ELF-1 (cell line): ENCODE data around the gene LZTR1.
"Not testable (repeated sequence)": the region's sequence is repeated elsewhere in the genome, so short reads cannot be mapped to it uniquely, and the experiment has no call there.

Source experiments
- DNase-seq: peaks from one replicate; pipeline ENCODE4 v3.0.0-alpha.2; 2016; ENCODE audit warnings: low read depth, low spot score

Gene LZTR1

GRCh38 chr22:20965888-20966855, 15.9 kb upstream of the LZTR1 start:
- DNase-seq = no peak

- DNase-seq = no peak
Observed at GRCh38 chr22:20966883-20967696, 15.0 kb upstream of the LZTR1 start, which contains the start of gene AIFM3. Gene AIFM3 (plus strand): TSS chr22:20967255. CDS start chr22:20967945, 690 bp downstream.

GRCh38 chr22:20967697-20968211, 14.3 kb upstream of the LZTR1 start:
- DNase-seq = peak; percentile 57

GRCh38 chr22:20968281-20968977, 13.7 kb upstream of the LZTR1 start:
- DNase-seq = no peak

GRCh38 chr22:20970939-20971657, 11.0 kb upstream of the LZTR1 start:
- peak; percentile 44 for DNase-seq

- not testable (repeated sequence) for DNase-seq
Observed at GRCh38 chr22:20972014-20972694, 9.9 kb upstream of the LZTR1 start.

- no peak for DNase-seq
Observed at GRCh38 chr22:20972933-20973577, 9.0 kb upstream of the LZTR1 start.

GRCh38 chr22:20973634-20974286, 8.3 kb upstream of the LZTR1 start:
- no peak for DNase-seq

GRCh38 chr22:20974336-20974955, 7.7 kb upstream of the LZTR1 start:
- DNase-seq = no peak

- DNase-seq = no peak
Observed at GRCh38 chr22:20975541-20976290, 6.4 kb upstream of the LZTR1 start.

- DNase-seq = no peak
Observed at GRCh38 chr22:20976291-20976877, 5.7 kb upstream of the LZTR1 start.

- no peak for DNase-seq
Observed at GRCh38 chr22:20977019-20977418, 5.1 kb upstream of the LZTR1 start.

GRCh38 chr22:20977516-20978170, 4.5 kb upstream of the LZTR1 start:
- no peak for DNase-seq

GRCh38 chr22:20978419-20978818, 3.7 kb upstream of the LZTR1 start:
- no peak for DNase-seq

- DNase-seq = peak; percentile 97
Observed at GRCh38 chr22:20979243-20979809, 2.8 kb upstream of the LZTR1 start.

GRCh38 chr22:20979940-20980453, 2.1 kb upstream of the LZTR1 start:
- DNase-seq = no peak

GRCh38 chr22:20980523-20980922, 1.6 kb upstream of the LZTR1 start:
- DNase-seq = no peak
